HepG2 (cell line): ENCODE data around the gene TWF1. TPM values are rescaled to one million over a fixed set of nuclear protein-coding genes. Genes with fewer than 3 reads are reported as not detected.

ENCODE experiments used
- AGO2 ChIP-seq: fragments of 200-400 bp; formaldehyde crosslinking; optimal IDR thresholded peaks from 2 replicates; pipeline ENCODE3; 2017; ENCODE audit warnings: mild to moderate bottlenecking, low read depth, low read length, moderate library complexity
- ASH2L ChIP-seq: fragments of 300-600, 200-600 bp; sonication (generic); IDR thresholded peaks from 2 replicates; pipeline ENCODE4 v1.7.0; 2017; ENCODE audit warnings: low read depth, mild to moderate bottlenecking, moderate library complexity, mixed read lengths, low read length; ENCODE audit not compliant: insufficient read length
- BRCA1 ChIP-seq: sonication (generic); formaldehyde crosslinking; IDR thresholded peaks from 2 replicates; pipeline ENCODE4 v1.4.0; 2020; ENCODE audit warnings: missing genetic modification reagents
- CAMTA2 ChIP-seq: sonication (generic); formaldehyde crosslinking; IDR thresholded peaks from 2 replicates; pipeline ENCODE4 v1.4.0; 2020; ENCODE audit warnings: mild to moderate bottlenecking, missing genetic modification reagents, borderline replicate concordance
- CENPT ChIP-seq: sonication (generic); formaldehyde crosslinking; IDR thresholded peaks from 2 replicates; pipeline ENCODE4 v1.8.0; 2022; ENCODE audit warnings: low read depth, mild to moderate bottlenecking, moderate library complexity, missing genetic modification reagents
- MTF2 ChIP-seq: sonication (generic); formaldehyde crosslinking; IDR thresholded peaks from 2 replicates; pipeline ENCODE4 v1.5.0; 2020; ENCODE audit warnings: missing genetic modification reagents, borderline replicate concordance
- NR2C2 ChIP-seq: sonication (generic); formaldehyde crosslinking; IDR thresholded peaks from 2 replicates; pipeline ENCODE4 v1.4.0; 2020; ENCODE audit warnings: missing genetic modification reagents, mild to moderate bottlenecking, moderate library complexity, borderline replicate concordance
- YY1 ChIP-seq: IDR thresholded peaks from 2 replicates; pipeline ENCODE4 v1.6.1; 2011; ENCODE audit warnings: low read length, low read depth, moderate library complexity, mild to moderate bottlenecking; ENCODE audit not compliant: insufficient read depth, insufficient replicate concordance
- ZMAT3 ChIP-seq: sonication (generic); formaldehyde crosslinking; conservative IDR thresholded peaks from 2 replicates; pipeline ENCODE4 v1.7.0; 2021; ENCODE audit warnings: missing genetic modification reagents
- ZNF138 ChIP-seq: sonication (generic); formaldehyde crosslinking; IDR thresholded peaks from 2 replicates; pipeline ENCODE4 v1.5.0; 2020; ENCODE audit warnings: mild to moderate bottlenecking, low read depth, missing genetic modification reagents
- ZNF251 ChIP-seq: sonication (generic); formaldehyde crosslinking; IDR thresholded peaks from 2 replicates; pipeline ENCODE4 v1.9.0; 2021; ENCODE audit warnings: mild to moderate bottlenecking, missing genetic modification reagents
- ZNF260 ChIP-seq: sonication (generic); formaldehyde crosslinking; IDR thresholded peaks from 2 replicates; pipeline ENCODE4 v1.4.0; 2020; ENCODE audit warnings: missing genetic modification reagents, low read depth, mild to moderate bottlenecking, borderline replicate concordance
- ZNF333 ChIP-seq: sonication (generic); formaldehyde crosslinking; IDR thresholded peaks from 2 replicates; pipeline ENCODE4 v1.4.0; 2020; ENCODE audit warnings: mild to moderate bottlenecking, missing genetic modification reagents, borderline replicate concordance
- ZNF562 ChIP-seq: sonication (generic); formaldehyde crosslinking; IDR thresholded peaks from 2 replicates; pipeline ENCODE4 v1.8.0; 2022; ENCODE audit warnings: missing genetic modification reagents, borderline replicate concordance
- polyA plus RNA-seq, 8 experiments: library from polyadenylated mRNA; depleted of rRNA in 3 of 8; stranded (reverse) in 7 of 8; unstranded in 1 of 8; fragments of >200 nt; fragmentation: Illumina TruSeq in 4 of 8; extraction: Trizol in 4 of 8; gene quantifications; 2 replicates each; pipeline versions ENCODE4 v1.2.1 to v1.2.3, GENCODE V29; 2011 to 2016; ENCODE audit warnings: low read depth in 4 of 8, missing spikeins in 1 of 8, mixed read lengths in 1 of 8; ENCODE audit not compliant: insufficient read depth in 1 of 8
- total RNA-seq, 5 experiments: library from RNA; depleted of rRNA; stranded (reverse); fragments of >200 nt; fragmentation: Illumina TruSeq; extraction: Trizol; gene quantifications; 2 replicates each; pipeline ENCODE4 v1.2.3, GENCODE V29; 2016; ENCODE audit warnings: low read depth in 1 of 5
- TF ChIP-seq, protein P1 (sequence below): sonication (generic); formaldehyde crosslinking; IDR thresholded peaks from 2 replicates; pipeline ENCODE4 v1.8.0; 2022; ENCODE audit warnings: mild to moderate bottlenecking, missing genetic modification reagents, moderate library complexity
- TF ChIP-seq, protein P2 (sequence below): conservative IDR thresholded peaks from 2 replicates; pipeline ENCODE4 v1.6.1; 2018; ENCODE audit warnings: missing genetic modification reagents
- TF ChIP-seq, protein P3 (sequence below): sonication (generic); formaldehyde crosslinking; IDR thresholded peaks from 2 replicates; pipeline ENCODE4 v1.4.0; 2020; ENCODE audit warnings: missing genetic modification reagents
- TF ChIP-seq, protein P4 (sequence below): sonication (generic); formaldehyde crosslinking; conservative IDR thresholded peaks from 2 replicates; pipeline ENCODE4 v1.8.1; 2023; ENCODE audit warnings: missing genetic modification reagents
- TF ChIP-seq, protein P5 (sequence below): sonication (generic); formaldehyde crosslinking; IDR thresholded peaks from 2 replicates; pipeline ENCODE4 v1.4.0; 2020; ENCODE audit warnings: low read depth, mild to moderate bottlenecking, missing genetic modification reagents

The TWF1 gene
- total and polyA plus RNA-seq, 2 of the 13 experiments (the other 11 are each of a cell fraction or from before 2014, with no cell fraction given) = 32.3 to 85.5 TPM

DNA sequence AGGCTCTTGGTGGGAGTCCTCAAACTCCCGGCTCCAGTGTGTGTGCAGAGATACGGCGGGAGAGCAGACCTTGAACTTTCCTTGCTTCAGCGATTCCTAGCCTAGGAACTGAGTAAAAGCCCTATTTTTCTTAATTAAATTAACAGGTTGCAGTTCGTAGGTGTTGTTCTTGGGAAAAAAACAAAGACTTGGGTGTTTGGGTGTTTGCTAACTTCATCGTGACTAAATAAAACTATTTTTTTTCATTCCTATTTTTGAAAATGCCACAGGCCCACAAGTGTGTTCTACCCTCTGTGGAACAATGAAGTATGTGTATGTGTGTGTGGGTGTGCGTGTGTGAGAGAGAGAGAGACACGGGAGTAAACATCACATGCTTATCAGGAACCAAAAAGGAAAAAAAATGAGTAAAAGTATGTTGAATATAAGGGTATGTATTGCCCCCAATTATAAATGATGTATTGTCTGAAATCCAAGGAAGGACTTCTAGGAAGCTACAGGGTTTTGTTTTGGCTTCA, 30.4 kb upstream of the TWF1 start (continued):
- TF ChIP-seq, protein P1, sequence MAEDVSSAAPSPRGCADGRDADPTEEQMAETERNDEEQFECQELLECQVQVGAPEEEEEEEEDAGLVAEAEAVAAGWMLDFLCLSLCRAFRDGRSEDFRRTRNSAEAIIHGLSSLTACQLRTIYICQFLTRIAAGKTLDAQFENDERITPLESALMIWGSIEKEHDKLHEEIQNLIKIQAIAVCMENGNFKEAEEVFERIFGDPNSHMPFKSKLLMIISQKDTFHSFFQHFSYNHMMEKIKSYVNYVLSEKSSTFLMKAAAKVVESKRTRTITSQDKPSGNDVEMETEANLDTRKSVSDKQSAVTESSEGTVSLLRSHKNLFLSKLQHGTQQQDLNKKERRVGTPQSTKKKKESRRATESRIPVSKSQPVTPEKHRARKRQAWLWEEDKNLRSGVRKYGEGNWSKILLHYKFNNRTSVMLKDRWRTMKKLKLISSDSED (CRISPR knock-in tag) = no peak
- TF ChIP-seq YY1 (no peak), ASH2L (peak; percentile 4), AGO2 (no peak), ZNF260 (no peak), ZNF562 (CRISPR knock-in tag) (no peak), NR2C2 (CRISPR knock-in tag) (no peak), ZNF333 (CRISPR knock-in tag) (no peak), ZNF138 (CRISPR knock-in tag) (no peak), CAMTA2 (CRISPR knock-in tag) (no peak), MTF2 (CRISPR knock-in tag) (no peak), CENPT (CRISPR knock-in tag) (no peak), BRCA1 (CRISPR knock-in tag) (no peak), ZMAT3 (CRISPR knock-in tag) (no peak), ZNF251 (CRISPR knock-in tag) (no peak)
- TF ChIP-seq, protein P2, sequence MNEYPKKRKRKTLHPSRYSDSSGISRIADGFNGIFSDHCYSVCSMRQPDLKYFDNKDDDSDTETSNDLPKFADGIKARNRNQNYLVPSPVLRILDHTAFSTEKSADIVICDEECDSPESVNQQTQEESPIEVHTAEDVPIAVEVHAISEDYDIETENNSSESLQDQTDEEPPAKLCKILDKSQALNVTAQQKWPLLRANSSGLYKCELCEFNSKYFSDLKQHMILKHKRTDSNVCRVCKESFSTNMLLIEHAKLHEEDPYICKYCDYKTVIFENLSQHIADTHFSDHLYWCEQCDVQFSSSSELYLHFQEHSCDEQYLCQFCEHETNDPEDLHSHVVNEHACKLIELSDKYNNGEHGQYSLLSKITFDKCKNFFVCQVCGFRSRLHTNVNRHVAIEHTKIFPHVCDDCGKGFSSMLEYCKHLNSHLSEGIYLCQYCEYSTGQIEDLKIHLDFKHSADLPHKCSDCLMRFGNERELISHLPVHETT (CRISPR knock-in tag) = 0 out of 2 replicates have a peak, but pooled peaks have one; percentile 25
- TF ChIP-seq, protein P3, sequence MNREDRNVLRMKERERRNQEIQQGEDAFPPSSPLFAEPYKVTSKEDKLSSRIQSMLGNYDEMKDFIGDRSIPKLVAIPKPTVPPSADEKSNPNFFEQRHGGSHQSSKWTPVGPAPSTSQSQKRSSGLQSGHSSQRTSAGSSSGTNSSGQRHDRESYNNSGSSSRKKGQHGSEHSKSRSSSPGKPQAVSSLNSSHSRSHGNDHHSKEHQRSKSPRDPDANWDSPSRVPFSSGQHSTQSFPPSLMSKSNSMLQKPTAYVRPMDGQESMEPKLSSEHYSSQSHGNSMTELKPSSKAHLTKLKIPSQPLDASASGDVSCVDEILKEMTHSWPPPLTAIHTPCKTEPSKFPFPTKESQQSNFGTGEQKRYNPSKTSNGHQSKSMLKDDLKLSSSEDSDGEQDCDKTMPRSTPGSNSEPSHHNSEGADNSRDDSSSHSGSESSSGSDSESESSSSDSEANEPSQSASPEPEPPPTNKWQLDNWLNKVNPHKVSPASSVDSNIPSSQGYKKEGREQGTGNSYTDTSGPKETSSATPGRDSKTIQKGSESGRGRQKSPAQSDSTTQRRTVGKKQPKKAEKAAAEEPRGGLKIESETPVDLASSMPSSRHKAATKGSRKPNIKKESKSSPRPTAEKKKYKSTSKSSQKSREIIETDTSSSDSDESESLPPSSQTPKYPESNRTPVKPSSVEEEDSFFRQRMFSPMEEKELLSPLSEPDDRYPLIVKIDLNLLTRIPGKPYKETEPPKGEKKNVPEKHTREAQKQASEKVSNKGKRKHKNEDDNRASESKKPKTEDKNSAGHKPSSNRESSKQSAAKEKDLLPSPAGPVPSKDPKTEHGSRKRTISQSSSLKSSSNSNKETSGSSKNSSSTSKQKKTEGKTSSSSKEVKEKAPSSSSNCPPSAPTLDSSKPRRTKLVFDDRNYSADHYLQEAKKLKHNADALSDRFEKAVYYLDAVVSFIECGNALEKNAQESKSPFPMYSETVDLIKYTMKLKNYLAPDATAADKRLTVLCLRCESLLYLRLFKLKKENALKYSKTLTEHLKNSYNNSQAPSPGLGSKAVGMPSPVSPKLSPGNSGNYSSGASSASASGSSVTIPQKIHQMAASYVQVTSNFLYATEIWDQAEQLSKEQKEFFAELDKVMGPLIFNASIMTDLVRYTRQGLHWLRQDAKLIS (CRISPR knock-in tag) = no peak
- TF ChIP-seq, protein P4, sequence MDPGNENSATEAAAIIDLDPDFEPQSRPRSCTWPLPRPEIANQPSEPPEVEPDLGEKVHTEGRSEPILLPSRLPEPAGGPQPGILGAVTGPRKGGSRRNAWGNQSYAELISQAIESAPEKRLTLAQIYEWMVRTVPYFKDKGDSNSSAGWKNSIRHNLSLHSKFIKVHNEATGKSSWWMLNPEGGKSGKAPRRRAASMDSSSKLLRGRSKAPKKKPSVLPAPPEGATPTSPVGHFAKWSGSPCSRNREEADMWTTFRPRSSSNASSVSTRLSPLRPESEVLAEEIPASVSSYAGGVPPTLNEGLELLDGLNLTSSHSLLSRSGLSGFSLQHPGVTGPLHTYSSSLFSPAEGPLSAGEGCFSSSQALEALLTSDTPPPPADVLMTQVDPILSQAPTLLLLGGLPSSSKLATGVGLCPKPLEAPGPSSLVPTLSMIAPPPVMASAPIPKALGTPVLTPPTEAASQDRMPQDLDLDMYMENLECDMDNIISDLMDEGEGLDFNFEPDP = no peak
- TF ChIP-seq, protein P5, sequence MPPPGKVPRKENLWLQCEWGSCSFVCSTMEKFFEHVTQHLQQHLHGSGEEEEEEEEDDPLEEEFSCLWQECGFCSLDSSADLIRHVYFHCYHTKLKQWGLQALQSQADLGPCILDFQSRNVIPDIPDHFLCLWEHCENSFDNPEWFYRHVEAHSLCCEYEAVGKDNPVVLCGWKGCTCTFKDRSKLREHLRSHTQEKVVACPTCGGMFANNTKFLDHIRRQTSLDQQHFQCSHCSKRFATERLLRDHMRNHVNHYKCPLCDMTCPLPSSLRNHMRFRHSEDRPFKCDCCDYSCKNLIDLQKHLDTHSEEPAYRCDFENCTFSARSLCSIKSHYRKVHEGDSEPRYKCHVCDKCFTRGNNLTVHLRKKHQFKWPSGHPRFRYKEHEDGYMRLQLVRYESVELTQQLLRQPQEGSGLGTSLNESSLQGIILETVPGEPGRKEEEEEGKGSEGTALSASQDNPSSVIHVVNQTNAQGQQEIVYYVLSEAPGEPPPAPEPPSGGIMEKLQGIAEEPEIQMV (CRISPR knock-in tag) = no peak
